Neural cell (in vitro differentiated cells): ENCODE results near the gene EFCAB8.

Experiments used
- CTCF ChIP-seq: fragments of 450-650 bp; IDR thresholded peaks from 2 replicates; pipeline ENCODE4 v1.5.1; 2014; ENCODE audit warnings: antibody characterized with exemption, mild to moderate bottlenecking, moderate library complexity; ENCODE audit not compliant: poor library complexity, severe bottlenecking
- EZH2 ChIP-seq: fragments of 200-600, 300-800 bp; shearing (Covaris generic), sonication (generic); IDR thresholded peaks from 2 replicates; pipeline ENCODE4 v1.6.1; 2014; ENCODE audit warnings: antibody characterized with exemption, low read length, borderline replicate concordance, mild to moderate bottlenecking; ENCODE audit not compliant: insufficient read depth, poor library complexity, severe bottlenecking
- MXI1 ChIP-seq: fragments of 450-650 bp; conservative IDR thresholded peaks from 2 replicates; pipeline ENCODE4 v1.6.1; 2014; ENCODE audit warnings: antibody characterized with exemption, mild to moderate bottlenecking; ENCODE audit not compliant: poor library complexity, severe bottlenecking
- POLR2AphosphoS5 ChIP-seq: IDR thresholded peaks from 2 replicates; pipeline ENCODE4 v1.6.1; 2012
- SMC3 ChIP-seq: fragments of 450-650 bp; conservative IDR thresholded peaks from 2 replicates; pipeline ENCODE4 v1.6.1; 2014; ENCODE audit warnings: antibody characterized with exemption, mild to moderate bottlenecking, moderate library complexity; ENCODE audit not compliant: poor library complexity

- TF ChIP-seq CTCF (no peak), POLR2AphosphoS5 (no peak), MXI1 (no peak), EZH2 (no peak), SMC3 (no peak)
These were observed 40.0 kb downstream of the EFCAB8 start for GRCh38 chr20:32898729-32899128.
